Tibial nerve (tissue), 4 donors: Measurements from ENCODE around the gene STK17B.

Source experiments
- CTCF ChIP-seq, 5 experiments: fragments of 200-600 bp in 3 of 5; fragments of 450-650 bp in 2 of 5; sonication (generic) in 3 of 5; IDR thresholded peaks; one replicate each; pipeline ENCODE4 v1.5.1; 2016 to 2019; ENCODE audit warnings: antibody characterized with exemption in 5 of 5, mild to moderate bottlenecking in 3 of 5, moderate library complexity in 2 of 5
- EP300 ChIP-seq, 2 donors: sonication (generic); formaldehyde crosslinking; IDR thresholded peaks; one replicate each; pipeline ENCODE4 v1.6.1; 2017; ENCODE audit warnings: antibody characterized with exemption in 2 of 2, mild to moderate bottlenecking in 1 of 2
- POLR2A ChIP-seq, 2 donors: fragments of 450-650 bp; IDR thresholded peaks; one replicate each; pipeline ENCODE4 v1.6.1; 2017; ENCODE audit warnings: antibody characterized with exemption in 2 of 2, mild to moderate bottlenecking in 2 of 2, moderate library complexity in 2 of 2

- TF ChIP-seq POLR2A (IDR thresholded peaks at IDR 0.05) (no peak), CTCF (IDR thresholded peaks at IDR 0.05) (no peak), EP300 (IDR thresholded peaks at IDR 0.05) (no peak)
Measured at GRCh38 chr2:196083601-196084000, 87.8 kb downstream of the STK17B start.
